GM20000 (cell line): ENCODE data around the gene CAMK1D.

Experiments used
- DNase-seq: peaks from one replicate; pipeline ENCODE4 v3.0.0; 2012; ENCODE audit warnings: low spot score
- CTCF ChIP-seq: IDR thresholded peaks from 2 replicates; pipeline ENCODE4 v1.5.1; 2012; ENCODE audit warnings: mild to moderate bottlenecking, control low read depth; ENCODE audit errors: extremely low read depth, missing control alignments

CAMK1D gene

GRCh38 chr10:12420530-12421120 is 71.3 kb downstream of the CAMK1D start:
- no peak for DNase-seq
- no peak for TF ChIP-seq CTCF

- no peak for DNase-seq
- no peak for TF ChIP-seq CTCF
Observed at GRCh38 chr10:12422189-12422588, 72.8 kb downstream of the CAMK1D start.

- no peak for DNase-seq
- no peak for TF ChIP-seq CTCF
Observed at GRCh38 chr10:12423896-12424295, 74.5 kb downstream of the CAMK1D start.

- TF ChIP-seq CTCF = no peak
- DNase-seq = no peak
Observed at GRCh38 chr10:12427276-12427675, 77.9 kb downstream of the CAMK1D start.

GRCh38 chr10:12428447-12429135 is 79.2 kb downstream of the CAMK1D start:
- TF ChIP-seq CTCF = no peak
- DNase-seq = no peak

GRCh38 chr10:12430406-12430982 is 81.1 kb downstream of the CAMK1D start:
- no peak for DNase-seq
- no peak for TF ChIP-seq CTCF
